ENCODE results near the gene CAPN13.

Gene CAPN13

DNA sequence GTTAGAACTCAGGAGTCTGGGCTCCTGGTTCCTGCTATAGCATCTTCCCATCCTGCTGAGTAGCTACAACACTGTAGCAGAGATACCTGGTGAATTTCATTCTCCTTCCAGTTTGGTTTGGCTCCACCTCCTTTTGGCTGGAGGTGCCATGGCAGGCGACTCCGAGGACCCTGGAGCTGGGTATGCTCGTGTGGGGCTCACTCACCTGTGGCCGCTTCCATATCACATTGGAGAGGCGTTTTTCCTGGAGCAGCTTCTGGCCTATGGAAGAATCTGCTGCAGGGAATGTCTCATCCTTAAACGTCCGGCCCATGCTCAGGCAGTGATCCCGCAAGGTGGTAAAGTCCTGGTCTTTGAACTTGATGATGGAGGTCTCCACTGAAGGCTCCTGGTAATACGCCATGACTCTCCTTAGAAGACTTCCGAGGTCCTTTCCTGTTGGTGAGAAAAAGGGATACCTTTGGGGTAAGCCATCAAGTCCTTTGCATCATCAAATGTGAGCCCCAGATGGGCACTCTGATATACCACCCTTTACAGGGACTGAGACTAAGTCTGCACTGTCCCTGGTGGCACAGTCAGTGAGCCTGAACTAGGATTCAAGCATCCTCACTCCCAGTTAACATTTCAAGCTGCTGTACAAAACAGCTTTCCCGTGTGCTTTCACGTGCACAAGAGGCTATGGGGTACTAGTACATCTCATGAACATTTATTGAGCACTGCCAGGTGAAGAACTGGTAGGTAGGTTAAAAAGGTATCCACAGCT lies 20.1 kb downstream of the CAPN13 start:
- no peak for DNase-seq

DNA sequence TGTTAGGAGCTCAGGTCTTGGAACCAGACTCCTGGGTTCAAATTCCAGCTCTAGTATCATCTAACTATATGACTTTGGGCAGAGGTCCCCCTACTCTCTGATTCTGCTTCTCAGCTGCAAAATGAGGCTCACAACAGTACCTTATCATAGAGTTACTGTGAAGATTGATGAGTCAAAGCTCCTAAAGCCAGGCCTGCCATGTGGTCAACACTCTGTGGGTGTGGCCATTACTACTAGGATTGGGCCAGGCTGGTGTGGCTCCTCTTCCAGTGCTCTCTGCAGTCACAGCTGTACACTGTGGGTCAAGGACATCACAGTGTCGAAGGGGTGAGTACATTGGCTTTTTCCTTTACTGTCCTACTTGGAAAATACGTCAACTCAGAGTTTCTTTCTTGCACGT lies 22.6 kb downstream of the CAPN13 start:
- no peak for DNase-seq

DNA sequence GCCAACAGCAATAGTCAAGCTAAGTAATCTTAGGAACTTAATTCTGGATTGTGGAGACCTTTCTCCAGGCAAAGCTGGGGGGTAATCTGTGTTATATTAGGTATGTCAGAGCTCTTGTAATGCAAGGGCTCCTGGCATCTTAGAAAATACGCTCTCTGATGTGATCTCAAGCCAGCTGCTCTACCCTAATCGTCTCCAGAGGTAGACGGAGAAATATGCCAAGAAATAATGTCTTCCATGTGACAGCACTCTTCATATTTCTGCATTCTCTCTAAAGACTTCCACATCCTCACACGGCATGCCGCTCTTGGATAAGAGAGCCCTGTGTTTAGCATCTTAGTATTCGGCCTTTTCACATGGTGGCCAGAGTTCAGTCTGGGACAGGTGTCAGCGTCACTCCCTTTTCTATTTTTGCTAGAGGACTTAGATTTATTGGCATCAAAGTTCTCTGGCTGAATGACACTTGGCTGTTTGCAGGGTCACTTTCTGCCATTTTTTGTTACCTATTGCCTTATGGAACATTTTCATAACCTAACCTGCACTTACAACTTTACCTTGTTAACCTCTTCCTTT lies 25.2 kb downstream of the CAPN13 start:
- no peak for DNase-seq

DNA sequence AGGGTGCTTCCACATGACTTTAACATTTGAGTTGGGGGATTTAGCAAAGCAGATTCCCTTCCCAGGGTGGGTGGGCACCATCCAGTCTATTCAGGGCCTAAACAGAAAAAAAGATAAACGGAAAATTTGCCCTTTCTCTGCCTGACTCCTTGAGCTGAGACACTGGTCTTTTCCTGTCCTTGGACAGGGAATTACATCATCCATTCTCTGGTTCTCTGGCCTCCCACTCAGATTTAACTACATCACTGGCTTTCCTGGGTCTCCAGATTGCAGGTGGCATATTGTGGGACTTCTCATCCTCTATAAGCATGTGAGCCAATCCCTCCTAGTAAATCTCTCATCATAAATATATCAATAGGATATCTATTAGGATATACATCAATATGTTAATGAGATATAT lies 25.8 kb downstream of the CAPN13 start:
- no peak for DNase-seq

DNA sequence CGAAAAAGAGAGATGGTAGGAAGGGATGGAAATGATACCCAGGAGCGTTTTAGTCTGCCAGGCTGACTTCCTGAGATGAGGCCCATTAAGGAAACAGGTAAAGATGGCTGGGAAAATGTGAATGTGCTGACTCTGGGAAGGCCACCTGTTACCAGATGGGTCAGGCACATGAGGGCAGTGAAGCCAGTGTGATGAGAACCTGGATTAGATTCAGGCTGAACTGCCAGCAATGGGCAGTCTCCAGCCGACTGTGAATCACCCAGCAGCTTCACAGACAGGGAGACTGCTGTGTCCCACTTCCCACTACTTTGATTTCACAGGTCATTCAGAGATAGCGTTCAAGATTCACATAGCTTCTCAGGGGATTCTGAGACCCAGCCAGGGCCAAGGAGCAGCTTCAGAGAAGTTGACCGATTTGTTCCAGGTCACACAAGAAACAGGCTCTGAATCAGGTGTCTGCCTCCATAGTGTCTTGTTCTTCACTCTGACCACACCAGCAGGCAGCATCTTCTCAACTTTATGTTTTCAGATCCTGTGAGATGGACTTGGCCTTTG lies 26.4 kb downstream of the CAPN13 start:
- DNase-seq: no peak

DNA sequence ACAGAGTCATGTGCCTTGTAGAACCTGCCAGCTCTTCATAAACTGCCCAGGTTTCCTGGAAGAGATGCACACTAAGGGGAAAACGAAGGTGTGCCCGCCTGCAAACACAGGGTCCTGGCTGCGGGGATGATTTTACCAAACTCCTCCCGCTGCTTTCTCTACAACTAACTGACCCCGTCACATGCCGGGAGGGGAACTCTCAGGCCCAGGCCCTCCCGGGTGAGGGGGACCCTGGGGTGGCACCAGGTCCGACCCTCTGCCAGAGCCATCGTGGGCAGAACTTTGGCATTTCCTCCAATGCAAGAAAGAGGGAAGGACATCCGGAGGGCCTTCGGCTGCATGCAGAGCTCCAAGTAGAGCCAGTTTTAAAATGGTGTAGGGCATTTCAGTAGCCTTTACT lies 28.6 kb downstream of the CAPN13 start:
- no peak for DNase-seq

DNA sequence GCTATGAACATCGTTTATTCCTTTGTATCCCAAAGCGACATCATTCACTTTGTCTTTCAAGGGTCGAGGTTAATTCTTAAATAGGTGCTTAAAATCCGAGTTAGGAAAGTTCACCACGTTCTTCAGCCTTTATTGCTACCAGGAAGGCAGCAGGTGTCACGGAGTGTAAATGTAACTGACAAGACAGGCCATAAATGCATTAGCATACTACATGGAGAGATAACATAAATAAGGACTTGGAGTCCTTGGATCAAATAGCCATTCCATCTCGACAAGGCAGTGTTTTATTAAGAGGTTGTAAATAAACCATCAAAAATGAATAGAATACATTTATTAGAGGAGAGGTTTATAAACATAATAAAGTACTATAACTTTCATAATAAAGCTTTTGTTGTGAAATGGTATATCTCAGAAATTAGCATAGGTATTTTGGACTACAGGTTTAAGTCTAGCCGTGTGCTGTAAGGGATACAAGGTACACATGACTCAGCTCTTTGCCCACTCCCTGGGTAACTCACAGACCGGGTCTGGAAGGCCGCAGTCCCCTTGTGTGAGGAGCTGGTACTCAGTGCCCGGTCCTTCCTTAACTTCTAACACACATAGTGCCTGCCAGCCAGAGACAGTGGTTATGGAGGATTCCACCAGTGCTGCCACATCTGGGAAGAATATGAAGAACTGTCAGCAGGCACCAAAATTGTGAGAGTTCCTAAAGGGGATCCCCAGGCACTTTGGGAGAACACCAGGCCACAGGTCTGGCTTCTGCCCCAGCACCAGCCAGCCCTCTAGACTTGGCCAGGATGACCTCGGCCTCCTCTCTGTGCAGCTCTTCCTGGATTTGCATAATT lies 29.4 kb downstream of the CAPN13 start:
- no peak for DNase-seq

DNA sequence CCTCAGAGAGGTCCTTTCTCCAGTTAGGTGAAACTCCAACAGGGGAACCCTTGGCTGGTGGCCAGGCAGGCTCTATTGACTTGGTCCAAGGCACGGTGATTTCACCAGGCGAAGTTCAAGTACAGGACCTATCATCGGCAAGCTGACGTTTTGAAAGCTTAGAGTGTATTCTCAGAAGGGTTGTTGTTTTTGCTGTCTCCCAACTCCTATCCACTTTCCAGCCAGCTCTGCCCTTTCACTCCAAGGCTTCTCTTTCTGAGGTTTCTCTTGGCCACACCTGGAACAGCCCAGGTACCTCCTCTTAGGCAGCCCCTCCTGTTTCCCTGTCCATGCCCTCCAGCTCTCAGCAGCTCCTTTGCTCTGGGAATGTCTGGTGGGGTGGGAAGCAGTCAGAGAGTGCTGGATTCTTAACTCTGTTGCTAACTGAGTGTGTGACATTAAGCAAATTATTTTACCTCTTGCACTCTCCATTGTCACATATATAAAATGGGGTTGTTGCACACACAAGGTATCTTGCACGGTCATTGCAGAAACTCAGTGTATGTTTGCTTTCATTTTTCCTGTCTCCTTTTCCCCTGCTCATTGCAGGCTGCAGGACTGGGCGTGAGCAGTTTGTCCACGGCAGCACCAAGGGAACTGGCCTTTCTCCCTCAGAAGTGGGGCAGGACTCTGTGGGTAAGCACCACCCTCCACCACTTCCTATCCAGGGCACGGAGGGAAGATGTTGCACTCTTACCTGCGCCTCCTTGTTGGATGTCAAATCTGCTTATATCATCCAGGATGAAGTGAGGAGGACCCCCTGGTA lies 30.2 kb downstream of the CAPN13 start:
- no peak for DNase-seq

DNA sequence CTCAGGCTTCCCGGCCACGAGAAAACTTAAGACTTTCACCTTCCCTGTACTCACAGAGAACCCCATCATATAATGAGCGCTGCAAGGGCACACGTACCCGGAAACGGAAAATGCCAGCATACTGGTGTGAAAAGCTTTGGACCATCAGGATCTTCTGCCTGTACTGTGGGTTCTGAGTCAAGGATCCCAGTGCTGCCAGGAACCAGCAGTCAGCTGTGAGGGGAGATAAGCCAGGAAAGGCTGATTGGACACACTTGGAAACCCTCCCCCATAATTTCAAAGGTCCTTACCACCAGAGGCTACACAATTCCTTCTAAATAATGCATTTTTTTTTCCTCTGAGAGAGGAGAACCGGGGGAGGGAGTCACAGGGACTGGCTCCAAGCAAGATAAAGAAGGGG lies 31.4 kb downstream of the CAPN13 start:
- DNase-seq: no peak

DNA sequence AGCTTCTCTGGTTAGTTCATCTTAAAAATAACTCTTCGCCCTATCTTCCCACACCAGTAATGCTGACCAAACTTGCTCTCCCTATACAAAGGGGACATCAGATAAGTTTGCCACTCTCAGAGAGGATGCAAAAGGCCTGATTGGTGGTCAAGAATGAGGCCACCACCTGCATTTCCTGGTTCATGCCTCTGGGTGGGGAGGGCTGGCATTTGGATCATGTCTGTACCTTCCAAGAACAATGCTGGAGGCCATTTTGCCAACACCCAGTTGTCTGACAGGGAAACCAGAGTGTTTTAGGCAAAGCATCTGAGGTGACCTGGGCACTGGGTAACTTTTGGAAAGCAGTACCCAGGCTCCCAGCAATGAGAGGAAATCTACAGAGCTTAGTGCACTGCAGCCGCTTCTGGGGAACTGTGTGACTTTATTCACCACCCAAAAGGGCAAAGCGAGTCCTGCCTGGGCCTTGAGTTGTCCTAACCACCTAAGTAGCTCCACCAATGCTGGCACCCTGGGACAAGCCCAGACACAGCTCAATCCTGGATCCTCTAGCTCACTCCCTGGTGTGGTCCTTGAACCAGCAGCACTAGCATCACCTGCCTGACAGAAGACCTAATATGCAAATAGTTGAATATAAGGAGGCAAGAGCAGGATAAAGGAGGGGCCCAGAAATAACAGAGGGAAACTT lies 35.1 kb downstream of the CAPN13 start:
- no peak for DNase-seq

DNA sequence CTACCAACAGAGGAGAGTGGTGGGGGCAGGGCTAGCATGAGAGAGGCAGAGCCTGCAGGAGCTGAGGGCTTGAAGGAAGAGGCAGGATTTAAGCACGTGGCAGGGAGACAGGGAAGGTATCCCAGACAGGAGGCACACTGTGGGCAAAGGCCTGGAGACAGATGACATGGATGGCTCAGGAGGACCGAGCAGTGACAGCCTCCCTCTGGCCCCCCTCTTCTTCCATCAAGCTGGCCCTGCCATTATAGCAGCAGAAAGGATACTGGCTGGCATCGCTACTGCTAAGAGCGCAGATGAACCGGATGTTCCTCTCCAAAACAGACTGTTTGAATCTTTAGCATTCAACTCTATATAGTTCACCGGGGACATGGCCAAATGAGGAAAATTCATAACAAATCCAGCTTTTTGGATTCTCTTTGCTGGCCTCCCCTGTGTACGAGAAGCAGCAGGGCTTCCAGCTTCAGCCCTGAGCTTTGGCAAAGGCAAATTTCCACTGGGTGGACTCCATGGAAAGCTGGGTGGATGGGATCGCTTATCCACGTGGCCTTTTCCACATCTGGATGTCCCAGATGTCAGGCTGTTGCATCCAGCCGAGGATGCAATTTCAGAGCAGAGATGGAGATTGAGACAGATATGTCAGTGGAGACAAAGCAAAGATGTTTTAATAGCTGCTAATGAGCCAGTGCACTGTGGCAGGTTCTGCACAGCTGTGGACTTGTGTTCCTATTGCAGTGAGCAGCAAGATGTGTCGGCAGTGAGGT lies 36.2 kb downstream of the CAPN13 start:
- no peak for DNase-seq

DNA sequence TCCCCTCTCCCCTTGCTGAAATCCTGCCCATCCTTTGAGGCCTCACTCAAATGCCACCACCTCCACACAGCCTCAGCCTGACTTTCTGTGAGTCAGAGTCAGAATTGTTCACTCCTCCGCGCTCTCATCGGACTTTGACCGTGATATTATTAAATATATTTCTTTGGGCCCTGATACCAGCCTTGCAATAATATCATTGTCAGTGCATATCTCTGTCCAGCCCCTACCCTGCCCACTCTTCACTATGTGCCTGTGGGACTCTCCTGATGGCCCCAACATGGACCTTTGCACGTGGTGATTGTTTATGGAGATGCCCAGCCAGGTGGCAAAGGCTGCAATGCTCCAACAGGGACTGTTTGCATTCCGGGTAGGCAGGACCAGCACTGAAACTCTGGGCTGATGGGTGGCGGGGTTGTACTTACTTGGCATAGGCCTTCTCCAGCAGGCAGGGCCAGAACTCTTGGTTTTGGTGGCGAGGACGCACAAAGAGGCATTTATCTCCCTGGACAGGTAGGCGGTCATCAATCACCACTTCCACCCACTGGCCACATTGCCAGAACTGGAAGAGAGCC lies 37.3 kb downstream of the CAPN13 start:
- no peak for DNase-seq

DNA sequence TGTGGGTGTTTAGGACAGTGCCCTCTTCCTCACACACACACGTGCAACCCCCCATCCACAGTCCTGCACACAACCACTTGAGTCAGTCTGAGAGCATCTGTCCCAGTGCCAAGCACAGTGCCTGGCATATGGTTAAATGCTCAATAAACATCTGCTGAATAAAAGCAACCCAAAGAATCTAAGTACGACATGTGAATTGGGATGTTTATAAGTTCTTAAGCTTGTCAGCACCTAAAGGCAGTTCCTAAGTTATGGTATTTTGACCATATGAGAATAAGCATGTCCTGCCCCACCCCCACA lies 37.8 kb downstream of the CAPN13 start:
- DNase-seq: no peak

DNA sequence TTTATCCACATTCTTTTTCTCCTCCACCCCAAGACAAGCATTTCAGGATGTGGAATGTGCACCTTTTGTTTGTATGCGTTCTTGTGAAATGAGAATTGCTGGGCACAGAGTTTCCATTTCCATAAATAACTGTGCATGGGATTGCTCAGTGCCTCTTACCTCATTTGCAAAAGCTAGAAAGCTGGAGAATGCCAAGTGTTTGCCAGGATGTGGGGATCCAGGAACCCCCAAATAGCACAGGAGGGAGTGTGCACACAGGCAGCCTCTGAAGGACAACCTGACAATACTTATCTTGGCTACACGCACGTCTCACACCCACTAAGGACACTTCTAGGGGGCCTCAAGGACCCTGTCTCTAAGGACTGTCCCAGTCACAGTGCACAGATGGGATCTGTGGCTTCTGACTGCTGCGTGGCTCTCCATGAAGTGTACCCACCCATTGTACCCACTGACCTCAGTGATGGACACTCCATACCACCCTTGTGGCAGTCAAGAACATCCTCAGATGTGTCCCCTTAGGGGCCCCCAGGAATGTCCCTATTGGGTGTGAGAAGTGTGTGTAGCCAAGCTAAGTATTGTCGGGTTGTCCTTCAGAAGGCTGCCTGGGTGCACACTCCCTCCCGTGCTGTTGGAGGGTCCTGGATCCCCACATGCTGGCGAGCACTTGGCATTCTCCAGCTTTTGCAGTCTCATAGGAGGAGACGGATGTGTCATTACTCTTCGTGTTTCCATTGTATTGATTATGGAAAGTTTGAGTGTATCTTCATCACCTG lies 38.4 kb downstream of the CAPN13 start:
- DNase-seq: no peak

DNA sequence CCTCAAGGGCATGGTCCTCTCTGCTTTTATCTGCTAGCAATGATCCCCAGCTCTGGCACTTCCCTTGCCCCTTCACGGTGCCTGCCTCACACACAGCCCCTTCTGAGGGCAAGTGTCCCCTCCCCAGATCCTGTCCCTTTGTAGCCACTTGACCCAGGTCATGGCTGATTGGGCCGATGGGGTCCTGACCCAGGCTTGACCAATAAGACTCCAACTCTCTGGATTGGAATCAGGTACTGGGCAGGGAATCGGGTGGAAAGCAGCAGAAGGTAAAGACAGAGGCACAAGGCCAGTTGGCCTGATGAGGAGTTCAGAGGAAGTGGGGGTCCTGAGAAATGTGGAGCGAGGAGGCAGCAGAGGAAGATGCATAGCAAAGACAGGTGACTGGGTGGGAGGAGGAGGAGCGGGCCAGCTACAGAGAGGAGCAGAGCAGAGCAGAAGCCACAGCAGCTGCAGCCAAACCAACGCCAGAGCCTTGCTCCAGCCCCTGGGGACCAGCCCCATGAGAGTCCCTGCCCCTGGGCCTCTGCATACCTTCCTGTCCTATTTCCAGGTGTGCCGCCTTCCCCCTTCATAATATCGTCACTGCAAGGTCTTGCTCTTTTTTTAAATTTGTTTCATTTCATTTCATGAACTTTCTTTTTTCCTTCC lies 39.1 kb downstream of the CAPN13 start:
- no peak for DNase-seq

DNA sequence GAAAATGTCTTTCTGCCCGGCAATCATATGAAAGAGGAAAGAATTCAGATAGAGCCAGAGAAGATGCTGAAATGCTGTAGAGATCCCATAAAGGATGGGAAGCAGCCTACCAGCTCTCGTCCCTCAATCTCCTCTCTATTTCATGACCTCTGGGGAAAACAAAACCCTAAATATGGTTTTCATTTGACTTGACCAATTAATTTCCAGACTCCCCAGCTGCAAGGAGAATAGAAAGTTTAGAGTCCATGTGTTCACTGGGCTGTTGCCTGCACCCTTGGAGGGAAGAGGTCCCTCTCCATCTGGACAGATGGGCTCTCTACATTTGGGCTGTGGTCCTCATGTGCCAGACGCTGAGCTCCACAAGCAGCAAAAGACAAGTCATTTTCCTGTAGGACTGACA lies 40.6 kb downstream of the CAPN13 start:
- no peak for DNase-seq

DNA sequence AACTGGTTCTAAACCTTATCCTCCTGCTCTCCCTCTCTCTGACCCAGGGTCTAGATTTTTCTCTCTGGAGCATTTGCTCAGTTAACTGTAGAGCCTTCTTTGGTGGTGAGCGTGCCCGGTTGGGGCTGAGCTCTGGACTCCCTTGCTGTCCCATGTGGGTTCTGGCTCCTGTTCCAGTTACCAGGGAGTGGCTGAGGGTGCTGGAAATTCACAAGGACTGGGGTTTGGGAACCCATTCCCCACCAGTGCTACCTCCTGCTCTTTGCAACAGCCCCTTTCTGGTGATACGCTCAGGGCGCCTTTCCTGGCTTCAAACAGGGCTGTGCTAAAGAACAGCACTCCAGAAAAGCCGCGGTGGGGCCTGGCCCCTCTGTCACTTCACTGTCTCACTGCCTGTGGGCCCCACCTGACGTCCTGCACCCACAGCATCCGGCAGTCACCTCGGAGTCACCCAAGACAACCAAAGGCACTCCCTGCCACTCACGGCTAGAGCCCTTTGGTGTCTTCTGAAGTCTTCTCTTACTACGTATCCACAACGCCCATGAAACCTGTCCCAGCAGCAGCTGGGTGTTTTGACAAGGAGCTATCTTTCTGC lies 41.3 kb downstream of the CAPN13 start:
- no peak for DNase-seq

DNA sequence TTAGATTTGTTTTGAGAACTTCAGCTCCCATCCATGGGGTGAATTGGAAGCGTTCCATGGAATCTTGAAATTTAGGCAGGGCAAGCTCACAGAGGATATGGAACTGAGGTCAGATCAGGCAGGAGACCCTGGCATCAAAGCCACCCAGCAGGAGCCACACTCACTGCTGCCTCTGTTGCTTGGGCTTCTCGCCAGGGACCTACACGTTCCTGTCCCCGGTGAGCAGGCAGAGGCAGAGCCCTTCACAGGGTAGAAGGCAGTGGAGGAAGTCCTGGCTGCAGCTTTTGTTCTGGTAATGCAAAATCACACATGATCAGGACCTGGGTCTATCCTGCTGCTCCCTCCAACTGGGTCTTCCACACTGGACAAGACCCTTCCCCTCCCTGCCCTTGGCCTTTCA lies 42.1 kb downstream of the CAPN13 start:
- DNase-seq: no peak

DNA sequence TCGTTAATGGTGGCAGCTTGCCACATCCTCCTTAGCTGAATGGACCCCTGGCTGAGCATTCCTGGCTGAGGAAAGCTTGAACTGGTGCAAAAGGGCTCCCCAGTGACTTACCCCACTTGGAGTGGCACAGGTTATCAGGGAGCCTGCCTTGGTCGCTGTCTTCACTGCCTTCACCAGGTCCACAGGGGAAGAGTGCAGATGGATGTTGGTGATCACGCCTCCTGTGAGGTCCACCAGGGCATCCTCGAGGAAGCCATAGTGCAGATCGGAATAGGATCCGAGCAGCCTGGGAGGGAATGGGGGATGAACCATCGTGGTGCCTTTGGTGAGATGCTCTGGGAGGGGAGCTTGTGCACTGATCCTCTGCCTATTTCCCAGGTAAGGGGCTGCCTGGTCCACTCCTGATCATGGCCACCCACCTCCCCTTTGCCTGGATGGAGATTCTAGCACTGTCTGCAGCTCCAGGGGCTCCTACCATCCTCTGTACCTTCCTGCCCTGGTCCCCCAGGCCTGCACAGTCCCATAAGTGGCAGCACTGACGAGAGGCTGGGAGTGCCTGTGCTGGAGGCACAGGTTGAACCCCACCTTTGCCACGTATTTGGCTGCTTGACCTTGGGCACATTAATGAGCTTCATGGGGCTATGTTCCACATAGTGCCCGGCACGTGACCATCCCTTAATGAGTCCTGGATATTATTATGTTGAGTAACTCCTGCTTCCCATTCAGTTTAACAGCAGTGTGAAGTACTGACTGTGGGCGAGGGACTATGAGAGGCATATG lies 43.0 kb downstream of the CAPN13 start:
- no peak for DNase-seq
